Activated CD8-positive, alpha-beta T cell treated with anti-CD3 and anti-CD28 coated beads, Interleukin-2, amount 10 ng/mL, durations not matched to agents 7 days and 5 days (primary cell): ENCODE results near the gene PPIE. TPM values are rescaled to one million over a fixed set of nuclear protein-coding genes. Genes with fewer than 3 reads are reported as not detected.

Experiments
- ATAC-seq: fragments of 150-1000 bp; cut with Tn5 transposase; one replicate; pipeline ENCODE4 v1.10.0; 2021; ENCODE audit warnings: moderate library complexity
- CTCF ChIA-PET: fragments of 350-600 bp; sonication (Branson Sonifier 250); formaldehyde crosslinking; loops from one replicate; lab custom pipeline; 2021; ENCODE audit warnings: antibody characterized with exemption; lab: Charles Lee
- POLR2A ChIA-PET: fragments of 350-600 bp; sonication (Branson Sonifier 250); formaldehyde crosslinking; loops from one replicate; lab custom pipeline; 2021; ENCODE audit warnings: antibody characterized with exemption; lab: Charles Lee
- DNase-seq: peaks from one replicate; pipeline ENCODE4 v3.0.0-alpha.2; 2020
- H3K27ac Mint-ChIP-seq: one replicate; pipeline ENCODE4 v1.8.0; 2021; ENCODE audit warnings: mild to moderate bottlenecking, mixed read lengths
- H3K27me3 Mint-ChIP-seq: one replicate; pipeline ENCODE4 v1.8.0; 2021; ENCODE audit warnings: low read depth, mixed read lengths
- H3K36me3 Mint-ChIP-seq: one replicate; pipeline ENCODE4 v1.8.0; 2021; ENCODE audit warnings: low read depth, mixed read lengths
- H3K4me1 Mint-ChIP-seq: one replicate; pipeline ENCODE4 v1.8.0; 2021; ENCODE audit warnings: low read depth, mixed read lengths
- H3K4me3 Mint-ChIP-seq: one replicate; pipeline ENCODE4 v1.8.0; 2021; ENCODE audit warnings: mild to moderate bottlenecking, mixed read lengths
- H3K9me3 Mint-ChIP-seq: one replicate; pipeline ENCODE4 v1.8.0; 2022; ENCODE audit warnings: mixed read lengths; ENCODE audit not compliant: insufficient read depth
- total RNA-seq, 2 experiments: library from RNA; stranded (reverse); gene quantifications; one replicate each; pipeline ENCODE4 v1.2.3, GENCODE V29; 2021

The PPIE gene
- total RNA-seq, 2 experiments from 2014 or later = 60.9 to 64.7 TPM

- peak; percentile 9 for DNase-seq
- H3K27ac Mint-ChIP-seq = no peak overlapping the region
- H3K9me3 Mint-ChIP-seq = no peaks in the 10 kb centered on the region
- H3K27me3 Mint-ChIP-seq = no peaks in the 10 kb centered on the region
- CTCF ChIA-PET = interaction anchor here (0.6 to 1.4 kb wide), 2 partner anchors 87 to 890 kb away, joined by 3 to 4 read pairs; no protein-coding TSS in a partner anchor
- peaks cover 68% of the 10 kb centered on the region for H3K36me3 Mint-ChIP-seq
- ATAC-seq = no peak
- H3K4me1 Mint-ChIP-seq = peaks cover 13% of the 10 kb centered on the region
- POLR2A ChIA-PET = no interaction called here
- no peak overlapping the region for H3K4me3 Mint-ChIP-seq
Measured at GRCh38 chr1:39745016-39745670, 6.5 kb downstream of the PPIE start.

- Mint-ChIP-seq H3K4me1 (peaks cover 2% of the 10 kb centered on the region), H3K9me3 (no peaks in the 10 kb centered on the region), H3K27ac (no peak overlapping the region), H3K36me3 (peaks cover 55% of the 10 kb centered on the region), H3K27me3 (no peaks in the 10 kb centered on the region), H3K4me3 (no peak overlapping the region)
- POLR2A ChIA-PET = no interaction called here
- DNase-seq (no peak), ATAC-seq (no peak)
- CTCF ChIA-PET = no interaction called here
Measured at GRCh38 chr1:39751595-39751994, 12.9 kb downstream of the PPIE start.

- Mint-ChIP-seq H3K9me3 (no peaks in the 10 kb centered on the region), H3K4me3 (no peak overlapping the region), H3K27me3 (no peaks in the 10 kb centered on the region), H3K36me3 (peaks cover 57% of the 10 kb centered on the region), H3K27ac (no peak overlapping the region), H3K4me1 (no peaks in the 10 kb centered on the region)
- ChIA-PET POLR2A (no interaction called here), CTCF (no interaction called here)
- ATAC-seq (no peak), DNase-seq (no peak)
Measured at GRCh38 chr1:39752703-39753102, 14.0 kb downstream of the PPIE start.

GRCh38 chr1:39753132-39754025, 14.7 kb downstream of the PPIE start:
- Mint-ChIP-seq H3K4me1 (no peaks in the 10 kb centered on the region), H3K27ac (no peak overlapping the region), H3K9me3 (no peaks in the 10 kb centered on the region), H3K36me3 (peaks cover 56% of the 10 kb centered on the region), H3K27me3 (no peaks in the 10 kb centered on the region), H3K4me3 (no peak overlapping the region)
- ATAC-seq = no peak
- ChIA-PET POLR2A (no interaction called here), CTCF (interaction anchor here (0.6 kb wide), 1 partner anchor 69 kb away, joined by 3 read pairs; no protein-coding TSS in a partner anchor)
- DNase-seq = no peak

GRCh38 chr1:39754026-39754570, 15.4 kb downstream of the PPIE start:
- Mint-ChIP-seq H3K27me3 (no peaks in the 10 kb centered on the region), H3K4me1 (no peaks in the 10 kb centered on the region), H3K36me3 (peaks cover 55% of the 10 kb centered on the region), H3K9me3 (no peaks in the 10 kb centered on the region), H3K4me3 (no peak overlapping the region), H3K27ac (no peak overlapping the region)
- no peak for DNase-seq
- POLR2A ChIA-PET = no interaction called here
- ATAC-seq = no peak
- CTCF ChIA-PET = interaction anchor here (0.6 kb wide), 1 partner anchor 68 kb away, joined by 3 read pairs; no protein-coding TSS in a partner anchor

- no peak for ATAC-seq
- no peak for DNase-seq
- Mint-ChIP-seq H3K36me3 (peaks cover 53% of the 10 kb centered on the region), H3K27me3 (no peaks in the 10 kb centered on the region), H3K27ac (no peak overlapping the region), H3K4me1 (no peaks in the 10 kb centered on the region), H3K4me3 (no peak overlapping the region), H3K9me3 (no peaks in the 10 kb centered on the region)
- ChIA-PET CTCF (interaction anchor here (0.9 to 1.5 kb wide), 2 partner anchors 44 to 62 kb away, joined by 3 to 4 read pairs; no protein-coding TSS in a partner anchor), POLR2A (interaction anchor here (1.3 kb wide), 1 partner anchor 16 kb away, joined by 6 read pairs; the partner anchor contains the start of gene PPIE)
Measured at GRCh38 chr1:39754906-39755504, 16.3 kb downstream of the PPIE start.

- Mint-ChIP-seq H3K9me3 (no peaks in the 10 kb centered on the region), H3K36me3 (peaks cover 45% of the 10 kb centered on the region), H3K4me1 (no peaks in the 10 kb centered on the region), H3K27me3 (no peaks in the 10 kb centered on the region), H3K4me3 (no peak overlapping the region), H3K27ac (peak overlapping the region; percentile 28)
- CTCF ChIA-PET = interaction anchor here (1.5 kb wide), 1 partner anchor 43 kb away, joined by 4 read pairs; no protein-coding TSS in a partner anchor
- ATAC-seq (no peak), DNase-seq (no peak)
- POLR2A ChIA-PET = interaction anchor here (1.3 kb wide), 1 partner anchor 17 kb away, joined by 6 read pairs; the partner anchor contains the start of gene PPIE
Measured at GRCh38 chr1:39755965-39756659, 17.4 kb downstream of the PPIE start.

- Mint-ChIP-seq H3K27ac (no peak overlapping the region), H3K4me3 (no peak overlapping the region), H3K27me3 (no peaks in the 10 kb centered on the region), H3K9me3 (no peaks in the 10 kb centered on the region), H3K4me1 (no peaks in the 10 kb centered on the region), H3K36me3 (peaks cover 36% of the 10 kb centered on the region)
- DNase-seq = no peak
- ChIA-PET POLR2A (no interaction called here), CTCF (no interaction called here)
- ATAC-seq = no peak
Measured at GRCh38 chr1:39757501-39757900, 18.8 kb downstream of the PPIE start.

GRCh38 chr1:39758556-39759435, 20.1 kb downstream of the PPIE start:
- no peak for DNase-seq
- H3K36me3 Mint-ChIP-seq = peaks cover 27% of the 10 kb centered on the region
- CTCF ChIA-PET = no interaction called here
- H3K4me3 Mint-ChIP-seq = no peak overlapping the region
- H3K4me1 Mint-ChIP-seq = no peaks in the 10 kb centered on the region
- no peaks in the 10 kb centered on the region for H3K27me3 Mint-ChIP-seq
- no peak overlapping the region for H3K27ac Mint-ChIP-seq
- no peak for ATAC-seq
- H3K9me3 Mint-ChIP-seq = no peaks in the 10 kb centered on the region
- POLR2A ChIA-PET = no interaction called here

- ATAC-seq (no peak), DNase-seq (no peak)
- H3K27me3 Mint-ChIP-seq = no peaks in the 10 kb centered on the region
- no peak overlapping the region for H3K4me3 Mint-ChIP-seq
- POLR2A ChIA-PET = no interaction called here
- H3K4me1 Mint-ChIP-seq = no peaks in the 10 kb centered on the region
- peaks cover 24% of the 10 kb centered on the region for H3K36me3 Mint-ChIP-seq
- CTCF ChIA-PET = no interaction called here
- no peaks in the 10 kb centered on the region for H3K9me3 Mint-ChIP-seq
- no peak overlapping the region for H3K27ac Mint-ChIP-seq
Measured at GRCh38 chr1:39759436-39759726, 20.7 kb downstream of the PPIE start.
